GM12872 (cell line): ENCODE measurements around the gene BMPR2.

Experiments used
- TF ChIP-seq, protein P1 (sequence below): IDR thresholded peaks from 3 replicates; pipeline ENCODE4 v1.5.1; 2011; ENCODE audit warnings: low read depth, mild to moderate bottlenecking, low read length, moderate library complexity; ENCODE audit not compliant: insufficient read depth

The BMPR2 gene

DNA sequence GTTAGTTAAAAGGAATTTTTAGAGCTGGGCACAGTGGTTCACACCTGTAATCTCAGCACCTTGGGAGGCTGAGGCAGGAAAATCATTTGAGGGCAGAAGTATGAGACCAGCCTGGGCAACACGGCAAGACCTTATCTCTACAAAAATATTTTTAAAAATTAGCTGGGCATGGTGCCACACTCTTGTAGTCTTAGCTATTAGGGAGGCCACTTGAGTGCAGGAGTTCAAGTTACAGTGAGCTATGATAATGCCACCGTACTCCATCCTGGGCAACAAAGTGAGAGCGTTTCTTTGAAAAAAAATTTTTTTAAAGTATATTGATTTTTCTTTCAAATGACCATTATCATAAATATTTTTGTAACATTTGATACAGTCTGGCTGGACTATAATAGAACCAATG lies 165.0 kb downstream of the BMPR2 start:
- TF ChIP-seq, protein P1, sequence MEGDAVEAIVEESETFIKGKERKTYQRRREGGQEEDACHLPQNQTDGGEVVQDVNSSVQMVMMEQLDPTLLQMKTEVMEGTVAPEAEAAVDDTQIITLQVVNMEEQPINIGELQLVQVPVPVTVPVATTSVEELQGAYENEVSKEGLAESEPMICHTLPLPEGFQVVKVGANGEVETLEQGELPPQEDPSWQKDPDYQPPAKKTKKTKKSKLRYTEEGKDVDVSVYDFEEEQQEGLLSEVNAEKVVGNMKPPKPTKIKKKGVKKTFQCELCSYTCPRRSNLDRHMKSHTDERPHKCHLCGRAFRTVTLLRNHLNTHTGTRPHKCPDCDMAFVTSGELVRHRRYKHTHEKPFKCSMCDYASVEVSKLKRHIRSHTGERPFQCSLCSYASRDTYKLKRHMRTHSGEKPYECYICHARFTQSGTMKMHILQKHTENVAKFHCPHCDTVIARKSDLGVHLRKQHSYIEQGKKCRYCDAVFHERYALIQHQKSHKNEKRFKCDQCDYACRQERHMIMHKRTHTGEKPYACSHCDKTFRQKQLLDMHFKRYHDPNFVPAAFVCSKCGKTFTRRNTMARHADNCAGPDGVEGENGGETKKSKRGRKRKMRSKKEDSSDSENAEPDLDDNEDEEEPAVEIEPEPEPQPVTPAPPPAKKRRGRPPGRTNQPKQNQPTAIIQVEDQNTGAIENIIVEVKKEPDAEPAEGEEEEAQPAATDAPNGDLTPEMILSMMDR, result no peak

DNA sequence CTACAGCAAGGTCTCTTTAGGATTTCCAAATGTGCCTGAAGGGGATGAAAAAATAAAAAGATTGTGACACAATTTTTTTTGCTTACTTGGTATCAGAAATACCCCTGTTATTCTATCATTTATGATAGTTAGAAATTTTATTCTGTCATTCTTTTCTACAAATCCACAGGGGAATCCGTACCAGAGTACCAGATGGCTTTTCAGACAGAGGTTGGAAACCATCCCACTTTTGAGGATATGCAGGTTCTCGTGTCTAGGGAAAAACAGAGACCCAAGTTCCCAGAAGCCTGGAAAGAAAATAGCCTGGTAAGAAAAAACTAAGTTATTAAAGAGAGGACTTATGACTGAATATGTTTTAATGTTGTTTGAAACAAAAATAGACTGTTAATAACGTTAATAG lies 166.0 kb downstream of the BMPR2 start:
- TF ChIP-seq, protein P1, result no peak

DNA sequence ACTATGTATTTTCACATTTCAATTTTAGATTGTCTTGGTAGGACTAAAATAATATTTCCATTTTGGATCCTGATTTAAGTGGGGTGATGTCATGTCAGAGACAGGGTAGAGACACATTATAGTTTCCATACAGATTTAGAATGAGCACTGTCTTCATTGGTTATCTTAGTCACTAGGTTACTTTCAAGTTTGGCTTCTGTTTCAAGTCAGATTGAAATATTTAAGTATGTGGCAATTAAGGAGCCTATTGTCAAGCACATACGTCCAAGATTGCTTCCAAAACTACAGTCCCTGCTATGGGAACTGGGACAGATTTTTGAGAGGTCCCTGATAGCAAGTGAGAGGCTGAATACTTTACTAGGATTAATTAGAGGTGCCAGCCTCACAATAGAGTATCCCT lies 169.4 kb downstream of the BMPR2 start:
- TF ChIP-seq, protein P1, result no peak

DNA sequence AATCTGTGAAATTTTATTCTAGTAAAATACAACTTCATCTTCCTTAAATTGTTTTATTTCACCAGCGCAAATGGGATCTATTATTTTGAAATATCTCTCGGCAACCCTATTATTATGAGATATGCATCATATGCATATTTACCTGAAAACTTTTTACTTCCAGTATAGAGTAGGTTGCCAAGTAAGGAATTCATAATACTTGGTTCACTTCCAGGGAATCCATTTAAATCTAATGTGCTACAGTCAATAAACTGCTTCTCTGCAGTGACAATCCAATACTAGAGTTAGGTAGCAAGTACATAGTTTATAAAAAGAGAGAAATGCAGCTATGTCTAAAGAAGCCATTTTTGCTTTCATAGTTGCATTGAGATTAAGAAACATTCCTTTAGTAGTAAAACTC lies 169.8 kb downstream of the BMPR2 start:
- TF ChIP-seq, protein P1, result no peak

DNA sequence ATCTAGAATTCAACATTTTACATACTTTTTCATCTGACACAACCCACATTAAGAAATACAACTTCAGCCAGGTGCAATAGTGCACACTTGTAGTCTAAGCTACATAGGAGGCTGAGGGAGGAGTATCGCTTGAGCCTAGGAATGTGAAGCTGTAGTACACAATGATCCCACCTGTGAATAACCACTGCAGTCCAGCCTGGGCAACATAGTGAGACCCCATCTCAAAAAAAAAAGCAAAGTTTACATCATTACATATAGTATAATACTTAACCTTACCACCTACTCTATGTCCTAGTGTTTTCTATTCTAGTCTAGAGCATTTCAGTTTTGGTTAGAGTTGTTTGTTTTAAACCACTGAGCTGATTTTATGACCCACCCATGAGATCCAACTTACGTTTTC lies 172.1 kb downstream of the BMPR2 start:
- TF ChIP-seq, protein P1, result no peak

DNA sequence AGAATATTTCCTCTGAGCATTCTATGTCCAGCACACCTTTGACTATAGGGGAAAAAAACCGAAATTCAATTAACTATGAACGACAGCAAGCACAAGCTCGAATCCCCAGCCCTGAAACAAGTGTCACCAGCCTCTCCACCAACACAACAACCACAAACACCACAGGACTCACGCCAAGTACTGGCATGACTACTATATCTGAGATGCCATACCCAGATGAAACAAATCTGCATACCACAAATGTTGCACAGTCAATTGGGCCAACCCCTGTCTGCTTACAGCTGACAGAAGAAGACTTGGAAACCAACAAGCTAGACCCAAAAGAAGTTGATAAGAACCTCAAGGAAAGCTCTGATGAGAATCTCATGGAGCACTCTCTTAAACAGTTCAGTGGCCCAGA lies 179.2 kb downstream of the BMPR2 start:
- TF ChIP-seq, protein P1, result no peak

DNA sequence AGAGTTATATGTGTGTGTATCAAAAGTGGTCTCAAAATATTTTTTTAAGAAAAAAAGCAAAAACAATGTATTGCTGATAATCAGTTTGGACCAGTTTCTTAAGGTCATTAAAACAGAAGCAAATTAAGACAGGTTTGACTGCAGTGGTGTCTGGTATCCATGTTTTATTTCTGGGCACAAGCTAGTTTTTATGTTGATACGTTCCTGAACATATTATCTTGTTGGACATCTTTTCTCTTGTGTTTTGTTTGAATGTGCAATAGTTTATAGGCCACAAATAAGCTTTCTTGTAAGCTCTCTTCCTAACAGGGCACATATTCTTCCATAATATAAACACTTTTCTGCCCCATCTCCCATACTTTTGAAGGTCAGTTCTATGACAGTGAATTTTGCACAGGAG lies 184.1 kb downstream of the BMPR2 start:
- TF ChIP-seq, protein P1, result no peak

DNA sequence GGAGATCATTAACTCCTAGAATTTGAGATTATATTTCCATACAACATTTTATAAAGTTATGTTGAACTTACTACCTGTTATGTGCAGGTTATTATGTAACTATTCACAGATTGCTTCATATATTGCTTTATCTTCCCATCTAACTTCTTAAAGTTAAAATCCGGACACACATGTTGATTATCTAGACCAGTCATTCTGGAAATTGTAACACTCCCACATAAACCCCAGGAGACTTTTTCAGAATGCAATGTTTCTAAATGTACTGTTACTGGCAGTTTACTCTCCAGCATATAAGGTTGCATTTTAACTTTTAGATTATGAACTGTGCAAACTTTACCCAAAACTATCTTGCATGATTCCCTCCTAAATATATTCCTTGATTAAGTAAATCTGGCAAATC lies 188.1 kb downstream of the BMPR2 start:
- TF ChIP-seq, protein P1, result no peak
